Fibroblast of skin of back (primary cell): ENCODE data around the gene NUTM2D. TPM values are rescaled to one million over a fixed set of nuclear protein-coding genes. Genes with fewer than 3 reads are reported as not detected.
"Not testable (repeated sequence)": the region's sequence is repeated elsewhere in the genome, so short reads cannot be mapped to it uniquely, and the experiment has no call there.

Experiments
- DNase-seq: peaks from one replicate; pipeline ENCODE4 v3.0.0-alpha.2; 2013
- polyA plus RNA-seq, 2 experiments: library from polyadenylated mRNA; unstranded; fragments of 120-200 nt; gene quantifications; one replicate each; pipeline ENCODE4 v1.2.1, GENCODE V29; 2013; ENCODE audit not compliant: insufficient read length in 2 of 2

Gene NUTM2D, protein sequence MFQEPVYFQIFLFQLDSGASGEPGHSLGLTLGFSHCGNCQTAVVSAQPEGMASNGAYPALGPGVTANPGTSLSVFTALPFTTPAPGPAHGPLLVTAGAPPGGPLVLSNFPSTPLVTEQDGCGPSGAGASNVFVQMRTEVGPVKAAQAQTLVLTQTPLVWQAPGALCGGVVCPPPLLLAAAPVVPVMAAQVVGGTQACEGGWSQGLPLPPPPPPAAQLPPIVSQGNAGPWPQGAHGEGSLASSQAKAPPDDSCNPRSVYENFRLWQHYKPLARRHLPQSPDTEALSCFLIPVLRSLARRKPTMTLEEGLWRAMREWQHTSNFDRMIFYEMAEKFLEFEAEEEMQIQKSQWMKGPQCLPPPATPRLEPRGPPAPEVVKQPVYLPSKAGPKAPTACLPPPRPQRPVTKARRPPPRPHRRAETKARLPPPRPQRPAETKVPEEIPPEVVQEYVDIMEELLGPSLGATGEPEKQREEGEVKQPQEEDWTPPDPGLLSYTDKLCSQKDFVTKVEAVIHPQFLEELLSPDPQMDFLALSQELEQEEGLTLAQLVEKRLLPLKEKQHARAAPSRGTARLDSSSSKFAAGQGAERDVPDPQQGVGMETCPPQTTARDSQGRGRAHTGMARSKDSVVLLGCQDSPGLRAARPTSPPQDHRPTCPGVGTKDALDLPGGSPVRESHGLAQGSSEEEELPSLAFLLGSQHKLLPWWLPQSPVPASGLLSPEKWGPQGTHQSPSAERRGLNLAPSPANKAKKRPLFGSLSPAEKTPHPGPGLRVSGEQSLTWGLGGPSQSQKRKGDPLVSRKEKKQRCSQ
- polyA plus RNA-seq (2013, experiment 1 of 2; ENCODE audit: insufficient read length) = 3.4 TPM
- 2.1 TPM for polyA plus RNA-seq (2013, experiment 2 of 2; ENCODE audit: insufficient read length)

DNA sequence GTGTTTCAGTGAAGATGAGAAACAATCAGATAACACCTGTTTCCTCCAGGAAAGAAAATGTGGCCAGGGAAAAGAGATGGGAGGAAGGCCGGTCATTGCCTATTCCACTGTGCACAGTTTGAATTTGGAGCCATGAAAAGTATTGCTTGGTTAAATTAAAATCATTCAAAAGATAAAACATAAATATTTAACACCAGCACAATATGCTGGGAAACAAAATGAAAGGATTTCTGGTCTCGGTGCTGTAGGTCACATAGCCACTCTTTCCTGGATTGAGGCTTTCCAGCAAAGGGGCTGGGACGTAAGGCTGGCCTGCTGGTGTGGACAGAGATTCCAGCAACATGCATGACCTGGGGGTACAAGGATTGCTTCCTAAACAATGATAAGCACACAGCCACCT, at the start of gene NUTM2D:
TSS of gene NUTM2D (plus strand) at position 301 of the 400 bp plus-strand sequence. CDS start 522 bp downstream, outside the sequence.
- DNase-seq = not testable (repeated sequence)

DNA sequence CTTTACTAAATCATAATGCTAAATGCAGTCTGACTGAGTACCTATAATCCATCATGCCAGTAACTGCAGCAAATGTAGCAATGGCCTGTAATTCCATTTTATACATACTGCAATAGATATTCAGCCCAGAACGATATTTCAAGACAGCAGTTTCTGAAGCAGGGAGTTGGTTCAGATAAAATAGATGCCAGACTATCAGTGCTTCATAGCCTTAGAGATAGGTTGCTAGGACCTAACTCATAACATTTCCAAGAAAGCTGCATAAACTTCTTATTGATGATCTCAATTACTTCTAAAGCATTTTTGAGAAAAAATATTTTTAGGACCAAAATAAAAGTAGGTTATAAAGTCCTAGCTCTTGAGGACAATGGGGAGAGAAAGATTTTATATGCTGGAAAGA, 48.8 kb upstream of the NUTM2D start:
- DNase-seq = not testable (repeated sequence)

DNA sequence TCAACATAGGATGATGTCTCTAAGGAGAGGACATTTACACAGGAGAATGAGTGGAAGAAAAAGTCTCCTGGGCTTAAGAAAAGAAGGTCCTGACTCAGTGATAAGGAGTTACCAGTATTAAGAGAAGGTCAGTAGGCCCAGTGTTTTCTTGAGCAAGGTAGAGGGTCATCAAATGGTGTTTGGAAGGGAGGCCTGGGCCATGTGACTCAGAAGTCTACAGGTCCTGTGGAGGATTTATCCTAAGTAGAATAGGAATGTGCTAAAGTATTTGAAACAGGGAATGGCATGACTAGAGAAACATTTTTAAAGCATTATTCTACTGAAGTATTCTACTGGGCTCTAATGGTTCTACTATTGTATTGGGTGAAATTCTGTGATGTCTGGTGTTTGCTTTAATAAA, 47.9 kb upstream of the NUTM2D start:
- DNase-seq = not testable (repeated sequence)

DNA sequence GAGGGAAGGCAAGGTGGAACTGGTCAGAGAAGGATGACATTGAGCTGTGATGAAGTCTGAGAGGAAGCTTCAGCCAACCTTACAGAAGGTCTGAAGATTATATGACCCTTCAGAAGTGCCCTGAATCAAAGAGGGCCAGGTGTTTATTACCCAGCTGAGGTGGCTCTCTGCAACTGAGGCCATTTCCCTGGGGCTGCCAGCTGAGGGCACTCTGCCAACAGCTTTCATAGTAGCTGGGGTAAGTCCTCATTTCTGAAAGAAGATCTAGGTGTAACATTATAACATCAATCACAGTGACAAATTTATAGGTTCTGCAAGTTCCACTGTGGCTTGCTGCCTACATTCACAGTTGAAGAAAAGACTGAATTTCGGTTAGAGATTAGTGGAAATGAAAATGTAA, 46.0 kb upstream of the NUTM2D start:
- DNase-seq = not testable (repeated sequence)

DNA sequence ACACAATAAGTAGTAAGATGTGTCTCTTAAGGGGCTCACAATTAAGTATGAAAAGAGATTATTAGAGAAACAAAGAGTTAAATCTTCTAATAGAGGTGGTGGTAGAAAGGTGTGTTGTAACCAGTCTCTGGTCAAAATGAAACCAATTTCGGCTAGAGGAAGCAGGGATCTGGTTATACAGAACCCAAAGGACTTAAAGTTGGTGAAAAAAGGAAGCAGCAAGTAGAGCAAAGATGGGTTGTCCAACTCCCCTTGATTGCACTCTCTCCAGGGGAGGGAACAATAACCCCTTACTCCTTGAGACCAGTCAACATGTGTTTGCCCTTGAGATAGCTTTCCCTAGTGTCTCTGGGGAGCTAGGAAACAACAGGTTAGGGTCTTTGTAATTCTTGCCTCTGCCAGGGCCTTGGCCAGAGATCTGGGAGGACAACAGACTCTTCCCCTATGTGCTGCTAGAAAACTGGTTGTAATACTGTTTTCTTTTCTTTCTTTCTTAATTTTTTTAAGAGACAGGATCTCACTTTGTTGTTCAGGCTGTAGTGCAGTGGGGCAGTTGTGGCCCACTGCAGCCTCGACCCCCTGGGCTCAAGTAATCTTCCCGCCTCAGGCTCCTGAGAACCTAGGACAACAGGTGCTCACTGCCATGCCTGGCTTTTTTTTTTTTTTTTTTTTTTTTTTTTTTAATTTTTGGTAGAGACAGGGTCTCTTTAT, 43.7 kb upstream of the NUTM2D start:
- DNase-seq = not testable (repeated sequence)

DNA sequence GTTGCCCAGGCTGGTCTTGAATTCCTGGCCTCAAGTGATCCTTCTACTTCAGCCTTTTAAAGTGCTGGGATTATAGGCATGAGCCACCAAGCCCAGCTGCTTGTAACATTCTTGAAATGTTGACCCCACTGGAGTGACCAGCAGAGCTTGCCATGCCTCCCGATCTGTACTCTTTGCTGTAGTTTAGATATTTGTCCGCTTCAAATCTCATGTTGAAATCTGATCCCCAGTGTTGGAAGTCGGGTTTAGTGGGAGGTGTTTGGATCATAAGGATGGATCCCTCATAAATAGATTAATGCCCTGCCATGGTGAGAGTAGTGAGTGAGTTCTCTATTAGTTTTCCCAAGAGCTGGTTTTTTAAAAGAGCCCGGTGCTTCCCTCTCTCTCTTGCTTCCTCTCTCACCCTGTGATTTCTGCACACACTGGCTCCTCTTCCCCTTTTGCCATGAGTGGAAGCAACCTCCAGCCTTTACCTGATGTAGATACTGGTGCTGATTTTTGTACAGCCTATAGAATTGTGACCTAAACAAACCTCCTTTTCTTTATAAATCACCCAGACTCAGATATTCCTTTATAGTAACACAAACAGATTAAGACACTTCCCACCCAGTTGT, 43.1 kb upstream of the NUTM2D start:
- not testable (repeated sequence) for DNase-seq

DNA sequence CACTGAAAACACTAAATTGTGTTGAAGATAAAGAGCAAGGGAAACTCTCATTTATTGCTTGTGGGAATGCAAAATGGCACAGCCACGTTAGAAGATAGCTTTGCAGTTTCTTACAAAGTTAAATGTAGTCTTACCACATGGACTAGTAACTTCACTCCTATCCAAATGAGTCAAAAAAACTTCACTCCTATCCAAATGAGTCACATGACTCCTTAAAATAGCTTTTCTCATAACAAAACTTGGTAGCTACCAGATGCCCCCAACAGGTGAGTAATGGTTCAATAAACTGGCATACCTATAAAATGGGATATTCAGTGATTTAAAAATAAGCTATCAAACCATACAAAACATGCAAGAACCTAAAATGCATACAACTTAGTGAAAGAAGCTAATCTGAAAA, 36.0 kb upstream of the NUTM2D start:
- DNase-seq = not testable (repeated sequence)

DNA sequence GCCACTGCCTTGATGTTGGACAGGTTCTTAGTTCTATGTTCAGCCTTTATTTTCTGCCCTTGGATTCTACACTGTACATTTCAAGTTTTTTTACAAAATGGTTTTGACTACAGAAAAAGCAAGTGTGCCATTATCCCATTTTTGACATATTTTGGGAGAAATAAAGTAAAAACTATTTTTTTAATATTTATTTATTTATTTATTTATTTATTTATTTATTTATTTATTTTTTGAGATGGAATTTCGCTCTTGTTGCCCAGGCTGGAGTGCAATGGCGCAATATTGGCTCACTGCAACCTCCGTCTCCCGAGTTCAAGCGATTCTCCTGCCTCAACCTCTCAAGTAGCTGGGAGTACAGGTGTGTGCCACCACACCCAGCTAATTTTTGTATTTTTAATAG, 33.0 kb upstream of the NUTM2D start:
- DNase-seq = not testable (repeated sequence)

DNA sequence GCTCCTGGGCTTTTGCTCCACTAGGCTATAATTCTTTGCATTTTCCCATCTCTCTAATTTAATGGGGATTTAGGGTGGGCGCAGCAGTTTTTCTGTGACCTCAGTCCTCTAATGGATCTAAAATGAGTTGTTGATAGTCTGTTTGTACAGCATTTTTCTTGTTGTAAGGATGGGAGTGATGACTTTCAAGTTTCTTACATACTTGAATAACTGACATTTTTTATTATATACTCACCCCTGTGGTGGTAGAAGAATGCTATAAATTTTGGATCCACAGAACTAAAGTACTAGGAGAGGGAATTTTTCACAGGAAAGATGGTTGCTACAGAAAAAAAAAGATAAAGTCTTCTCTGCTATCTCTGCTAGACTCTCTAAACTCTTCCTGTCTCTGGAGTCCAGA, 29.6 kb upstream of the NUTM2D start:
- DNase-seq = peak; percentile 68

DNA sequence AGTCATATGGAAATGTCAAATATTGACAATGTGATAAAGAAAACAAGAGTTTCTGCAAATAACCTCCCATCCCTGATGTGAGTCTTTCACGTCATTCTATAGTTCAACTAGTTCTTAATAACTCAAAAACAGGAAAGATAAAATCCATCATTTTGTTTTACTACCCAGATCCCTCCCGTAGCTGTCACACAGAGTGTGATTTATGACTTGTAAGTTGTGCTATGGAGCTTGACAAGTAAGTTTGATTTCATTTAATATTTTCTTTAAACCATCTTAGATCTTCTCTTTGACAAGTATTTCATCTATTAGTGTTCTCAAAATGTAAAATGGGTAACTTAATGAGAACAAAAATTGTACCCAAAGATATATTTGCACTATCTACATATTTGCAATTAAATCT, 28.4 kb upstream of the NUTM2D start:
- DNase-seq = not testable (repeated sequence)

DNA sequence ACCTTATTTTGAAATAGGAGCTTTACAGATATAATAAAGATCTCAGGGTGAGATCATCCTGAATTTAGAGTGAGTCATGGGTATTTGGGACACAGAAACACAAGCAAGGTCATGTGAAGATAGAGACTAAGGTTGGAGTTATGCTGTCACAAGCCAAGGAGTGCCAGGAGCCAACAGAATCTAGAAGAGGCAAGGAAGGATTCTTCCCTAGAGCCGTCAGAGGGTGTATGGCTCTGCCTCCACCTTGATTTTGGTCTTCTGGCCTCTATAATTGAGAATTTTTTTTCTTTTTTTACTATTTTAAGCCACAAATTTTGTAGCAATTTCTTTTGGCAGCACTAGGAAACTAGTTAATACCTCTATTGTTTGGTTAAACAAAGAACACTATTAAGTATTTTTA, 24.9 kb upstream of the NUTM2D start:
- peak; percentile 4 for DNase-seq

DNA sequence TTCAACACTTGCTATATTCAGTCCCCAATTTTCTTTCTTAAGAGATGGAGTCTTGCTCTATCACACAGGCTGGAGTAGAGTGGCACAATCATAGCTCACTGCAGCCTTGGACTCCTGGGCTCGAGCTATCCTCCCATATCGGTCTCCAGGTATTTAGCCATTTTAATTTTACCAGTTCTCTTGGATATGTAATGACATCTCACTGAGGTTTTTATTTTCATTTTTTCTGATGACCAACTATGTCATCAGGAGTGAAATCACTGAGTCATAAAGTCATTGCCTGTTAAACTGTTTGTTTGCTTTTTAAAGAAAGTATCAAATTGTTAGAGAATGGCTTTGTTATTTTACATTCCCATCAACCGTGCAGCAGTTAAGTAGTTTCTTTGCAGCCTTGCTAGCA, 17.1 kb upstream of the NUTM2D start:
- peak; percentile 31 for DNase-seq

DNA sequence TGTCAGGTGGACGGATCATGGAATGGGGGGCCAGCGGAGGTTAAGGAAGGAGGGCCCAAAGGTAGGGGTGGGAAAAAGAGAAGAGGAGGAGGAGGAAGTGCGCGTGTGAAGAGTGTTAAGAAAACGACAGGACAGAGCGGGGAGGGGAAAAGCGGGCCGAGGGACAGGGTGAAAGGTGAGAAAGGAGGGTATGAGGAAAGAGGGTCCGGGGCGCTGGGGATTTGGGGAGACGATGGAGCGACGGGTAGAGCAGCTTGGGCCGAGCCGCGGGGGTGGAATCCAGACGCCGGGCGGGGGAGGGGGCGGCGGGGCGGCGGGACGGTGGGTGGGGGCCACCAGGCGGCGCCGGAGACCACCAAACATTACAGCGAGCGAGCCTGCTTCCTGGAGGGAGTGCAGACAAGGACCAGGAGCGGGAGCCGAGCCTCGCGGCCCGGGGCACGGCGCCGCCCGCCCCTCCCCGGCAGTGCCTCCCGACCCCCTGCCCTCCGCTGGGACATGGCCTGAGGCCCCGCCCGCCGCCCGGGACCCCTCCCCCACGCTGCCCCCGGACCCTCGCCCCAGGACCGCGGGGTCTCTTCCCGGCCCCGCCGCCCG, 15.9 kb upstream of the NUTM2D start:
- not testable (repeated sequence) for DNase-seq

DNA sequence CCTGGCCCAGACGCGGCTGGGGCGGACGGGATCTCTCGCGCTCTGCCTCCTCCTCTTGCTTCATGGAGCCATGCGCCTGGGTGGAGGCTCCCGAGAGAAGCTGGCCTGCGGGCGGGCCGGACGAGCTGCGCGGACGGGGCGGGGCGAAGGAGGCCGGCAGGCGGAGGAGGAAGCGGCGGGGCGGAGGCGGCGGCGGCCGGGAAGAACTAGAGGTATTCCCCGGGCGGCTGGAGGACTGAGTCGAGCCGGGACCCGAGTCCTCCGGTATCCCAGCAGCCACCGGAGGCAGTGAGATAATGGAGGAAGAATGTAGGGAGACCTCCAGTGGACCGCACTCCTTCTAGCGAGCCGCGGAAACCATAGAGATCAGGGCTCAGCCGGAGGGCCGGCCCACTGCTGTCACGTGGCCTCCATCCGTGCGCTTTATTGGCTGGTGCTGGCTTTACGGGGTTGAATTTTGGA, 15.3 kb upstream of the NUTM2D start:
- peak; percentile 93 for DNase-seq

DNA sequence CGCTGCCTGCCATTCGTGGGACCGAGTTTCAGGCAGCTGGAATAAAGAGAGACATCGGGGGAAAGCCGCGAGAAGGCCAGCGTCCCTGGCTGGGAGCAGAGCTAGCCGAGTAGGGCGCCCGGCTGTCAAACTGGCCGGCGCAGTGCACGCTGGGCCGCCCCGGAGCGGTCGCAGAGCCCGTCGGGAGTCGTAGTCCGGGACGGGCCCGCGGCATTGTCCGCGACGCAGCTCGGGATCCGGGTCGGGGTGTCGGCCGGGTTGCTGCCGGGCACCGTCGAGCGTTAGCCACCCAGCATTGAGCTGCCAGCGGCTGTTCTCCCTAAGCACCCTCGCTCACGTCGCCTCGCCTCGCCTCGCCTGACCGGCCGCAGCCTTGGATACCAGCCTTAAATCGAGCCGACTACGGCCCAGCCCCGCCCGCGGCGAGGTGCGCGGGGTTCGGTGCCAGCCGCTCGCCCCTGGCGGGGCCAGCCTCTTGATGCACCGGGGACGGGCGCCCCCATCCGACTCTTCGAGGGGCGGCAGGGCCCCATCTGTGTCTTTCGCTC, 14.8 kb upstream of the NUTM2D start:
- DNase-seq = peak; percentile 71

DNA sequence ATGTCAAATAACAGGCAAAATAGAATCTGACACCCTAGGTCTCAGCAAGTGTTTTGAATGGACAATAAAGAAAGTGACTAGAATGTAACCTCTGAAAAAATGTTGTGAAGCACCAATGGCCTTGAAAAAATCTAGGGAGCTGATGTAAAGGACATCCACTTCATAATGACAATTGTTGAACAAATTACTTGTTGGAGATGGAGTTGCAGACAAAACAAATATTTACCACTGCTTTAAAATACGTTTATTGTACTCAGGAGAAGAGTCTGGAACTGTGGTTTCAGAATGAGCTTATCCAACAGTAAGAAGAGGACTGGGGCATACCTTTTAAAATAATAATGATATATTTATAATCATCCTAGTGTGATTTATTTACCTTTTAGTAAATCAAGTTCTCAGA, 11.8 kb upstream of the NUTM2D start:
- DNase-seq = not testable (repeated sequence)

DNA sequence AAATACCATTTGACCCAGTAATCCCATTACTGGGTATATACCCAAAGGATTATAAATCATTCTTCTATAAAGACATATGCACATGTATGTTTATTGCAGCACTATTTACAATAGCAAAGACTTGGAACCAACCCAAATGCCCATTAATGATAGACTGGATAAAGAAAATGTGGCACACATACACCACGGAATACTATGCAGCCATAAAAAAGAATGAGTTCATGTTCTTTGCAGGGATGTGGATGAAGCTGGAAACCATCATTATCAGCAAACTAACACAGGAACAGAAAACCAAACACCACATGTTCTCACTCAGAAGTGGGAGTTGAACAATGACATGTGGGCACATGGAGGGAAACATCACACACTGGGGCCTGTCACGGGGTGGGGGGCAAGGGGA, 7.4 kb upstream of the NUTM2D start:
- not testable (repeated sequence) for DNase-seq

DNA sequence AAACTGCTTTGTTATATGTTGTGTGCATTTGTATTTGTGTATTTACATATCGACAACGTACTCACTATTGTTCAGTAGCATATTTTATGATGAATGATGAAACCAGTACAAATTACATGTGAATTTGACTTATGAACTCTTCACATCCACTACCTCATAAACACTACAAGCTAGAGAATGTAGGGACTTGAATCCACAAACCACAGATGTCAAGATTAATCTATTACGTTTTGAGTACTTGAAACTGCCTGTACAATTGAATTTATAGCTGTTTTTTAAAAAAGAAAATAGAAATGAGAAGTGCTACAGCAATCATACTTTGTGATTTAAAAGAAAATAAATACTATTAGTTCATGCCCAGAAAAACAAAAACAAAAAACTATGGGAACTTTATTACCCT, 4.7 kb upstream of the NUTM2D start:
- not testable (repeated sequence) for DNase-seq

DNA sequence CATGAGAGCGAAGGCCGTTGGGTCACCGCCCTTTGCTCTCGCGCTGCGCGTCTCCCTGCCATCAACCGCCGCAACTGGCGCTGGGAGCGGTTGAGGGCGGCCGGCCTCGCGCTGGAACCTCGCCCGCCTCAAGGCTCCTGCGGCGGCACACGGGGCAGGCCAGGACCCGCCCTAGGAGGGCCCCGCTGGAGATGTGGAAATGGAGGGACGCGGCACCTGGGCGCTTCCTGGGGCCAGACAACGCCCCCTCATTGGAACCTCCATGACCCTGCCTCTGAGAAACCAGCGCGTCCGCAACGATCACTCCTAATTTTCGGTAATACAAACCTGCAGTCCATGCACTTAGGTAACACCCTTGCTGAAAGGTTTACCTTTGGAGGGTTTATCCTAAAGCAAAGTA, 2.4 kb upstream of the NUTM2D start:
- DNase-seq = not testable (repeated sequence)

DNA sequence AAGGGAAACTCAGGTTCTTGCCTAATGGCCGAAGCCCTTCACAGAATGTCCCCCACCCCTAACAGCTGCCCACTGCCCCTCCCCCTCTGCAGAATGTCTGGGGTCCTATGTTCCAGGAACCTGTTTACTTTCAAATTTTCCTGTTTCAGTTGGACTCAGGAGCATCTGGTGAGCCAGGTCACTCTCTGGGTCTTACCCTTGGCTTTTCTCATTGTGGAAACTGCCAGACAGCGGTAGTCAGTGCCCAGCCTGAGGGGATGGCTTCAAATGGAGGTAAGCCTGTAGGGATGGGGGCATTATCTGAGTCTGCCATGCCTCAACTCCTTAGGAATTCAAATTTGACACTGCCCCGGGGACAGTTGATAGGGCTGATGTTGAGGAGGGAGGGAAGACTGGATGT, 615 bp downstream of the NUTM2D start:
- DNase-seq = not testable (repeated sequence)

DNA sequence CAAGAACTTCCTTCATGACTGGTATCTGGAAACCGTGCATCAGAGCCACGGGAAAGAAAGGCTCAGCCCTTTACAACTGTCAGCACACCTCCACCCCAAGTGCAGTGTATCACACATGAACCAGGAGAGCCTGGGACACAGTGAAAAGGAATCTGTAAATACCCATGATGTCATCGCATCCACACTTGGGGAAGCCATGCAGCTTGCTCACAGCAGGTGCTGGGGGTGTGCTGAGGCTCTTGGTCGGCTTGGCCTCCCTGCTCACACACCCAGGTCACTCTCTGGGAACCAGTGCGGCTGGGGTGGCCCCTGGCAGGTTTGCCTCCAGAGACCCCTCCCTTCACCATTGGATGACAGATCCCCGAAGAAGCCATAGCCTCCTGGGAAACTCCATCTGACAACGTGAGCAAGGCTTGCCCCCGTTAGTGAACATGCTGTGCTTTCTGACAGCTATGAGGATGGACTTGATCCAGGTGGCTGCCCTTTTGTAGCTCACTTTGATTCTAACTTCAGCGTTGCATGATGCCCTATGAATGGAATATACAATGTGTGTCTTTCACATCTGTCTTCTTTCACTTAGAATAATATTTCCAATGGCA, 12.1 kb downstream of the NUTM2D start:
- DNase-seq = not testable (repeated sequence)
